ENCODE data around the gene HDAC5.

HDAC5 gene

DNA sequence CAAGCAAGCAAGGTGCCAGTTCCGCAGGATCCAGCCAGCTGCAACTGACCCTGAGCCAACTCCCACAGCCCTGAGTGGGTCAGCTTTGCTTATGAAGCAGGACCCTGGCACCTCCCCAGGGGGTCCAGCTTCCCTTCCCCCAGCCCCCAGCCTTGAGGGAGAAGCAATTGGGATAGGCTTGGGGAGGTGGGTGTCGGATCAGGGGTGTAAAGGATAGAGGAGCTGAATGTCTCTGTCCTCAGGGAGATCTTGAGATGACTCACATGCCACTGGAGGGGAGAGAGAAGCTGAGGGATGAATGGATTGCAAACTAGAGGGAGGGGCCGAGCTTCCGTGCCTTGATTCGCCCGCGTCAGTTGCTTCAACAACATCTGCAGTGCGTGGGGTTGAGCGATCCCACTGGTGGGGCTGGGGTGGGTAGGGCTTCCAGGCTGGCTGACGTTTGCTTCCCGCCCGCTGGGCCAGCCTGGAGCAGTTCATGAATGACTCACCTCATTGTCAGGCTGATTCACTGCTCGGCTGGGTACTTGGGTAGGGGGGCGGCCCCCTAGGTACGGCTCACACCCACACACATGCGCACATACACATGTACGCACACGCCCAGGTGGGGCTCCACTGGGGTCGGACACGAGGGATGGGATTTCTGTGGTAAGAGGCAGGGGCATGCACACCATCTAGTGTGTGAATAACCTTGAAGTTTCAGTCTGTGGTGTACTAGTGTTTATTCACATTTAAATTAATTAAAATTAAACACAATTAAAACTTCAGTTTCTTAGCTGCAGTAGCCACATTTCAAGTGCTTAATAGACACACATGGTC lies 14.7 kb upstream of the HDAC5 start:
- peak overlapping the region; percentile 48 for H2BK12ac ChIP-seq (ENCODE audit: low read length)
- peak; percentile 51 for DNase-seq (ENCODE audit: low spot score)
- no CpG with 5 or more reads among the region's 20 CpGs for WGBS, 2 donors (ENCODE audit: extremely low coverage in 2 of 2, insufficient read length in 2 of 2, insufficient replicate concordance in 1 of 2)
- no peak overlapping the region for H2BK15ac ChIP-seq (ENCODE audit: low read length)
- H3K23ac ChIP-seq (ENCODE audit: low read depth, low read length, poor library complexity): no peak overlapping the region
- H3K9ac ChIP-seq (ENCODE audit: low read depth, low read length, poor library complexity): no peak overlapping the region
- no peak overlapping the region for H2BK120ac ChIP-seq (ENCODE audit: low read depth, low read length)
- H3K9me3 ChIP-seq (replicated peaks in 1 of 2; ENCODE audit: control insufficient read depth in 2 of 2, insufficient read depth in 1 of 2, low read depth in 1 of 2, low read length in 2 of 2): no peaks in the 10 kb centered on the region
- H4K8ac ChIP-seq (ENCODE audit: low read depth, low read length): peak overlapping the region; percentile 4
- no peaks in the 10 kb centered on the region for H3K36me3 ChIP-seq (replicated peaks in 1 of 2; ENCODE audit: control insufficient read depth in 2 of 2, insufficient read depth in 2 of 2, low read length in 2 of 2)
- no peaks in the 10 kb centered on the region for H3K27me3 ChIP-seq (ENCODE audit: control insufficient read depth in 3 of 3, insufficient read depth in 3 of 3, low read depth in 1 of 3, low read length in 3 of 3)
- no peak overlapping the region for H3K4ac ChIP-seq (ENCODE audit: low read length)
- no peak overlapping the region for H4K91ac ChIP-seq (ENCODE audit: low read depth, low read length, poor library complexity)
- peak overlapping the region; percentile 29 for H3K4me2 ChIP-seq (ENCODE audit: insufficient read depth, low read length, poor library complexity, severe bottlenecking)
- no peak overlapping the region for H3K14ac ChIP-seq (ENCODE audit: low read length)
- peak overlapping the region; percentile 1 for H3K27ac ChIP-seq (replicated peaks; ENCODE audit: low read length)
- H3K79me1 ChIP-seq (ENCODE audit: low read depth, low read length): peaks cover 5% of the 10 kb centered on the region
- peak overlapping the region; percentile 90 for H2AFZ ChIP-seq (ENCODE audit: low read length)
- no peak overlapping the region for H2BK5ac ChIP-seq (ENCODE audit: low read length)
- H3K4me1 ChIP-seq (ENCODE audit: control insufficient read depth in 2 of 2, insufficient read depth in 1 of 2, low read depth in 1 of 2, low read length in 2 of 2): peaks cover 13 to 18% of the 10 kb centered on the region in 2 donors
- H3K4me3 ChIP-seq (ENCODE audit: low read length in 2 of 2): peak overlapping the region; percentile 5 to 35
- peak overlapping the region; percentile 76 for H3K18ac ChIP-seq (ENCODE audit: low read length)
- no peak overlapping the region for H2AK5ac ChIP-seq (ENCODE audit: low read depth, low read length)

DNA sequence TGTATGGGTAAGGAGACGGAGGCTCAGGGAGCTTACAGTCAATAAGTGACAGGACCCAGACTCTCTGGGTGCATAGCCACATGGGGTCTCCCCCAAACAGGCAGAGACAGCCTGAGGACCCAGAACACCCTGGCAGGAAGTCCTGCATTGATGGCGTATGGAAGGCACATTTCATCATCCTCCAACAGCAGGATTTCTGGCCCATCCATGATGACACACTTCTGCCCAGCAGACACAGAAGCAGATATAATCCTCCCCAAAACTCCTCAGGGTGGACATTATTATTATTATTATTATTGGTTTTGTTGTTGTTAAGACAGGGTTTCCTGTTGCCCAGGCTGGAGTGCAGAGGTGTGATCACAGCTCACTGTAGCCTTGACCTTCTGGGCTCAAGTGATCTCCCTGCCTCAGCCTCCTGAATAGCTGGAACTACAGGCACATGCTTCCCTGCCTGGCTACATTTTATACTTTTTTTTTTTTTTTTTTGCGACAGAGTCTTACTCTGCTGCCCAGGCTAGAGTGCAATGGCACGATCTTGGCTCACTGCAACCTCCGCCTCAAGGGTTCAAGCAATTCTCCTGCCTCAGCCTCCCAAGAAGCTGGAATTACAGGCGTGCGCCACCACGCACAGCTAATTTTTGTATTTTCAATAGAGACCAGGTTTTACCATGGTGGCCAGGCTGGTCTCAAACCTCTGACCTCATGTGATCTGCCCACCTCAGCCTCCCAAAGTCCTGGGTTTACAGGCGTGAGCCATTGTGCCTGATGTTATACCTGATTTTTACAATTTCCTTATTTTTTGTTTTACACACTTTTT lies 11.5 kb upstream of the HDAC5 start:
- Histone ChIP-seq H3K4ac (ENCODE audit: low read length) (no peak overlapping the region), H3K4me3 (ENCODE audit: low read length in 2 of 2) (no peak overlapping the region), H3K18ac (ENCODE audit: low read length) (no peak overlapping the region), H3K9me3 (replicated peaks in 1 of 2; ENCODE audit: control insufficient read depth in 2 of 2, insufficient read depth in 1 of 2, low read depth in 1 of 2, low read length in 2 of 2) (no peaks in the 10 kb centered on the region), H3K14ac (ENCODE audit: low read length) (no peak overlapping the region), H3K27ac (replicated peaks; ENCODE audit: low read length) (no peak overlapping the region), H4K8ac (ENCODE audit: low read depth, low read length) (no peak overlapping the region), H2BK15ac (ENCODE audit: low read length) (no peak overlapping the region), H3K36me3 (replicated peaks in 1 of 2; ENCODE audit: control insufficient read depth in 2 of 2, insufficient read depth in 2 of 2, low read length in 2 of 2) (no peaks in the 10 kb centered on the region), H2BK120ac (ENCODE audit: low read depth, low read length) (no peak overlapping the region), H3K23ac (ENCODE audit: low read depth, low read length, poor library complexity) (no peak overlapping the region), H2AFZ (ENCODE audit: low read length) (no peak overlapping the region), H3K79me1 (ENCODE audit: low read depth, low read length) (no peaks in the 10 kb centered on the region), H3K9ac (ENCODE audit: low read depth, low read length, poor library complexity) (no peak overlapping the region), H3K4me1 (ENCODE audit: control insufficient read depth in 2 of 2, insufficient read depth in 1 of 2, low read depth in 1 of 2, low read length in 2 of 2) (peaks cover 12 to 17% of the 10 kb centered on the region in 2 donors), H3K27me3 (ENCODE audit: control insufficient read depth in 3 of 3, insufficient read depth in 3 of 3, low read depth in 1 of 3, low read length in 3 of 3) (no peaks in the 10 kb centered on the region), H4K91ac (ENCODE audit: low read depth, low read length, poor library complexity) (no peak overlapping the region), H3K4me2 (ENCODE audit: insufficient read depth, low read length, poor library complexity, severe bottlenecking) (no peak overlapping the region), H2BK5ac (ENCODE audit: low read length) (no peak overlapping the region), H2AK5ac (ENCODE audit: low read depth, low read length) (no peak overlapping the region), H2BK12ac (ENCODE audit: low read length) (no peak overlapping the region)
- no peak for DNase-seq (ENCODE audit: low spot score)
- no CpG with 5 or more reads among the region's 9 CpGs for WGBS, 2 donors (ENCODE audit: extremely low coverage in 2 of 2, insufficient read length in 2 of 2, insufficient replicate concordance in 1 of 2)

DNA sequence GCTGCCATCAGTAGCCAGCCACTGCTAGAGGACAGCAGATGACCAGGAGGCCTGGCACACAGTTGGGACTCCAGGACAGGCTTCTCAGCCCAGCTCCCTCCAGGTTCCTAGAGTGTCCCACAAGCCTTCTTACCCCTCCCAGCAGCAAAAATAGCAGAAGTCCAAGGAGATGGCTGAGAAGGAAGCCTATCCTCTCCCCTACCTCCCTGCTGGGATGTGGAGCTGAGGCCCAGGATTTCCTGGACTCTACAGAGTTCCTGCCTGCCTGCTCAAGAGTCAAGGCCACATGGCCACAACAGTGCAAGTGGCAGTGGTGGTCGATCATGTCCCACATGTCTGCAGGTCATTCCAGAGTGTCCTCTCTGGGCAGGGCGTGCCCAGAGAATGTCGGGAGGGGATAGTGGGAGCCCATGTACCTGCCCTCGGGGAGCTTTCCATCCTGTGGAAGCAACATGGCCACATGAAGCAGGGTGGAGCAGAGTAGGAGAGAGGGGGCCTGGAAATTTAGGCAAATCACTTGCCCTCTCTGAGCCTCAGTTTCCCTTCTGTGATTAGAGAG lies 10.6 kb upstream of the HDAC5 start:
- no peak overlapping the region for H2BK15ac ChIP-seq (ENCODE audit: low read length)
- H3K4me1 ChIP-seq (ENCODE audit: control insufficient read depth in 2 of 2, insufficient read depth in 1 of 2, low read depth in 1 of 2, low read length in 2 of 2): peaks cover 12 to 17% of the 10 kb centered on the region in 2 donors
- no peak overlapping the region for H3K27ac ChIP-seq (replicated peaks; ENCODE audit: low read length)
- peak overlapping the region; percentile 64 for H2BK120ac ChIP-seq (ENCODE audit: low read depth, low read length)
- H3K14ac ChIP-seq (ENCODE audit: low read length): no peak overlapping the region
- H3K27me3 ChIP-seq (ENCODE audit: control insufficient read depth in 3 of 3, insufficient read depth in 3 of 3, low read depth in 1 of 3, low read length in 3 of 3): no peaks in the 10 kb centered on the region
- H3K36me3 ChIP-seq (replicated peaks in 1 of 2; ENCODE audit: control insufficient read depth in 2 of 2, insufficient read depth in 2 of 2, low read length in 2 of 2): no peaks in the 10 kb centered on the region
- no peaks in the 10 kb centered on the region for H3K9me3 ChIP-seq (replicated peaks in 1 of 2; ENCODE audit: control insufficient read depth in 2 of 2, insufficient read depth in 1 of 2, low read depth in 1 of 2, low read length in 2 of 2)
- no peak overlapping the region for H3K9ac ChIP-seq (ENCODE audit: low read depth, low read length, poor library complexity)
- H3K18ac ChIP-seq (ENCODE audit: low read length): no peak overlapping the region
- H4K91ac ChIP-seq (ENCODE audit: low read depth, low read length, poor library complexity): no peak overlapping the region
- no peak overlapping the region for H2AFZ ChIP-seq (ENCODE audit: low read length)
- no peak overlapping the region for H3K4ac ChIP-seq (ENCODE audit: low read length)
- H2BK5ac ChIP-seq (ENCODE audit: low read length): no peak overlapping the region
- no peak overlapping the region for H3K4me3 ChIP-seq (ENCODE audit: low read length in 2 of 2)
- no peaks in the 10 kb centered on the region for H3K79me1 ChIP-seq (ENCODE audit: low read depth, low read length)
- no CpG with 5 or more reads among the region's 4 CpGs for WGBS, 2 donors (ENCODE audit: extremely low coverage in 2 of 2, insufficient read length in 2 of 2, insufficient replicate concordance in 1 of 2)
- no peak for DNase-seq (ENCODE audit: low spot score)
- peak overlapping the region; percentile 15 for H2AK5ac ChIP-seq (ENCODE audit: low read depth, low read length)
- no peak overlapping the region for H3K23ac ChIP-seq (ENCODE audit: low read depth, low read length, poor library complexity)
- no peak overlapping the region for H4K8ac ChIP-seq (ENCODE audit: low read depth, low read length)
- no peak overlapping the region for H3K4me2 ChIP-seq (ENCODE audit: insufficient read depth, low read length, poor library complexity, severe bottlenecking)
- peak overlapping the region; percentile 2 for H2BK12ac ChIP-seq (ENCODE audit: low read length)

- Histone ChIP-seq H2BK5ac (ENCODE audit: low read length) (no peak overlapping the region), H3K79me1 (ENCODE audit: low read depth, low read length) (no peaks in the 10 kb centered on the region), H3K14ac (ENCODE audit: low read length) (no peak overlapping the region)
These were observed 8.9 kb upstream of the HDAC5 start for GRCh38 chr17:44132275-44132821.

More at GRCh38 chr17:44132275-44132821, 8.9 kb upstream of the HDAC5 start:
- H2BK120ac ChIP-seq (ENCODE audit: low read depth, low read length): no peak overlapping the region
- DNase-seq (ENCODE audit: low spot score): no peak
- H4K91ac ChIP-seq (ENCODE audit: low read depth, low read length, poor library complexity): no peak overlapping the region
- no peak overlapping the region for H3K18ac ChIP-seq (ENCODE audit: low read length)
- H2AK5ac ChIP-seq (ENCODE audit: low read depth, low read length): no peak overlapping the region
- no peak overlapping the region for H3K9ac ChIP-seq (ENCODE audit: low read depth, low read length, poor library complexity)
- H3K27me3 ChIP-seq (ENCODE audit: control insufficient read depth in 3 of 3, insufficient read depth in 3 of 3, low read depth in 1 of 3, low read length in 3 of 3): no peaks in the 10 kb centered on the region
- no peaks in the 10 kb centered on the region for H3K36me3 ChIP-seq (replicated peaks in 1 of 2; ENCODE audit: control insufficient read depth in 2 of 2, insufficient read depth in 2 of 2, low read length in 2 of 2)
- H3K23ac ChIP-seq (ENCODE audit: low read depth, low read length, poor library complexity): no peak overlapping the region
- no peak overlapping the region for H4K8ac ChIP-seq (ENCODE audit: low read depth, low read length)
- H3K4me3 ChIP-seq (ENCODE audit: low read length in 2 of 2): no peak overlapping the region
- H2AFZ ChIP-seq (ENCODE audit: low read length): no peak overlapping the region
- no peak overlapping the region for H3K4me2 ChIP-seq (ENCODE audit: insufficient read depth, low read length, poor library complexity, severe bottlenecking)
- H2BK15ac ChIP-seq (ENCODE audit: low read length): no peak overlapping the region
- no peak overlapping the region for H2BK12ac ChIP-seq (ENCODE audit: low read length)
- H3K4ac ChIP-seq (ENCODE audit: low read length): no peak overlapping the region
- no peak overlapping the region for H3K27ac ChIP-seq (replicated peaks; ENCODE audit: low read length)
- H3K9me3 ChIP-seq (replicated peaks in 1 of 2; ENCODE audit: control insufficient read depth in 2 of 2, insufficient read depth in 1 of 2, low read depth in 1 of 2, low read length in 2 of 2): no peaks in the 10 kb centered on the region
- peaks cover 0 to 4% of the 10 kb centered on the region in 2 donors for H3K4me1 ChIP-seq (ENCODE audit: control insufficient read depth in 2 of 2, insufficient read depth in 1 of 2, low read depth in 1 of 2, low read length in 2 of 2)
